ENCODE data around the gene FLRT1.
"Not testable (repeated sequence)": the region's sequence is repeated elsewhere in the genome, so short reads cannot be mapped to it uniquely, and the experiment has no call there.

FLRT1 gene

DNA sequence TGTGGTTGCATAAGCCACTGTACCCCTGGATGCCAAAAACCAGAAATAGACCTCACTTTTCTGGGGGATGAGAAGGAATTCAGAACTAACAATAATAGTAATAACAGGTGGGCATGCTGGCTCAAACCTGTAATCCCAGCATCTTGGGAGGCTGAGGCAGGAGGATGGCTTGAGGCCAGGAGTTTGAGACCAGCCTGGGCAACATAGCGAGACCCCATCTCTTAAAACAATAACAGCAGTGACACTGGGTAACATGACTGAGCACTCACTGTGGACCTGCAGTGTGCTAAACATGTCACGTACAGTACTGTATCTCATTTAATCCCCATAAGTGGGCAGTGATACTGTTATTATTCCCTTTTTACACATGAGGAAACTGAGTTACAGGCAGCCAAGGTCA is 10.0 kb downstream of the FLRT1 start:
- DNase-seq (ENCODE audit: low spot score), result no peak

GRCh38 chr11:64047373-64047772 is 11.6 kb downstream of the FLRT1 start:
- not testable (repeated sequence) for DNase-seq (ENCODE audit: low spot score)

GRCh38 chr11:64048042-64048854 is 12.5 kb downstream of the FLRT1 start:
- DNase-seq (ENCODE audit: low spot score), result peak; percentile 99

DNA sequence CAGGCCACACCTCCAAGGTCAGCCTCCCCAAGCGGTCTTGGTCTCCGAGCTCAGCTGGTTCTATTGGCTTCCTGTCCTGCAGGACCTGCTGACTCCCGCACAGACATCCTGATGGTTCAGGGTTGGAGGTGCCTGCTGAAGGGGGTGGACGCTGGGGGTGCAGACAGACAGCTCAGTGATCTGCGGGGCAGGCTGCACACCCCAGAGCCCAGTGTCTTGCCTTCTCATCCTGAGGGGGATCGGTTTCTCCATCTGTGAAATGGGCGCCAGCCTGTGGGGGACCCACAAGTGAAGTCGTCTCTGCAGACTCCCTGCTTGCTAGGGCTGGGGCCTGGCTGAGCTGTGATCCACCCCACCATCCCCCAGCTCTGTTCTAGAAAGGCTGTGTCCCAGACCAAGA is 13.8 kb downstream of the FLRT1 start:
- DNase-seq (ENCODE audit: low spot score), result no peak

- no peak for DNase-seq (ENCODE audit: low spot score)
Measured at GRCh38 chr11:64051297-64051696, 15.6 kb downstream of the FLRT1 start.

GRCh38 chr11:64052436-64052835 is 16.7 kb downstream of the FLRT1 start:
- no peak for DNase-seq (ENCODE audit: low spot score)

DNA sequence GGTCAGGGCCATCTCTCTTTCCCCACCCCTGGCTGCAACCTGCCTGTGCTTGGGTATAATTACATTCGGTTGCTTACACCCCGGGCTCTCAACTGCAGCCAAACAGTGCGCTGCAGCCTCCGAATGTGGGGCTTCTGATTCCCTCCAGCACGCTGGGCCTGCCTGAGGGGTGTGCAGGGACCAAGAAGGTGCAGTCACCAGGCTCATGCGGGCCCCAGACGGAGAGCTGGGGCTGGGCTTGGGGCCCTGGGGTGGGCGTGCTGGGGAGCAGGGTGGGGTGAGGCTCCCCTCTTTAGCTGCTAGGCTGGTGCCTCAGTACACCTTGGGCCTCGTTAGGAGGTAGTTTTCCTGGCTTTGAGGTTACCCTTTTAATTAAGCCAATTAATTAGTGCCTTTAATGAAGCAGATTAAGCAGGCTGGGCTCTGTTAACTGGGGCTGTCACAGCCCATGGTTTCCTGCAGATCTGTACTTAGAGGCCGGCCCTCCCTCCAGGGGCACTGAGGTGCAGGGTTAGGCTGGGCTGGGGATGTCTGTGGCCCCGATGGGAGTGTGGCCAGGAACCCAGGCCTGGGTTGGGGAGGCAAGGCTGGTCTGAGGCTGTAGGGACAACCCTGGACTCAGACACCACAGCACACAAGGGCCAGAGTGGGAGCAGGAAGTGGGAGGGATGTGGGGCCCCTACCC is 17.3 kb downstream of the FLRT1 start:
- DNase-seq (ENCODE audit: low spot score), result no peak

DNA sequence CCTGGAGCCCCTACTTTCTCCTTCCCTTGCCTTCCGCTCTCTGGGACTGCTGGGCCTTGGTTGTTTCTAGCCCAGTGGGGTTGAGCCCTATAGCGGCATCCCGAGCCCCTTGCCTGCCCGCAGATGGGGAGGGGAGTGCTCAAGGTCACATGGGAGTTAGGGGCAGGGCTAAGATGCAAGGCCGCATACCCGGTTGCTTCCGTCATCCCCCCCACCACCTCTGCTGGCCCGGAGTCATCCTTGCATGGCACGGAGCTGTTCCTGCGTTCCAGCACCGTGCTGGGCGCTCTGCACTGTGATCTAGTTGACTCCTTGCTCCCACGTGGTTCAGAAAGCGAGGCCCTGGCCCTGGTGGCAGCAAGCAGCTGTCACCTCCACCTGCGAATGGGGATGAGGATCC is 18.0 kb downstream of the FLRT1 start:
- DNase-seq (ENCODE audit: low spot score), result no peak

DNA sequence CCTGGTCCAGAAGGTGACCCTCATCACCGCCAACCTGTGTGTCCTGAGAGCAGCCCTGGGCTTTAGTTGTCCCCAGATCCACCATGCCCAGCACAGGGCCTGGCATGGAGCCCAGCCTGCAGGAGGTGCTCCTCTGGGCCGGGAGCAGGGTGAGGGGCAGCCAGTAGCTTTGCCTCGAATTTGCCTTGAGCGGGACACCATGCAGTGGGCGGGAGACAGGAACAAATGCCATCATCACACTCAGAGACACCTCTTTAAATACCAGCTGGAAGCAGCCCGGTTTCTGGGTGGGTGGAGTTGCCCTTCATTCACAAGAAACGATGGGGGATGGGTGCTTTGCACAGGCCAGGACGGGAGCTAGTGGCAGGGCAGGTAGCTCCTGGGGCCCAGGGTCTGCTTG is 19.3 kb downstream of the FLRT1 start:
- peak; percentile 64 for DNase-seq (ENCODE audit: low spot score)

DNA sequence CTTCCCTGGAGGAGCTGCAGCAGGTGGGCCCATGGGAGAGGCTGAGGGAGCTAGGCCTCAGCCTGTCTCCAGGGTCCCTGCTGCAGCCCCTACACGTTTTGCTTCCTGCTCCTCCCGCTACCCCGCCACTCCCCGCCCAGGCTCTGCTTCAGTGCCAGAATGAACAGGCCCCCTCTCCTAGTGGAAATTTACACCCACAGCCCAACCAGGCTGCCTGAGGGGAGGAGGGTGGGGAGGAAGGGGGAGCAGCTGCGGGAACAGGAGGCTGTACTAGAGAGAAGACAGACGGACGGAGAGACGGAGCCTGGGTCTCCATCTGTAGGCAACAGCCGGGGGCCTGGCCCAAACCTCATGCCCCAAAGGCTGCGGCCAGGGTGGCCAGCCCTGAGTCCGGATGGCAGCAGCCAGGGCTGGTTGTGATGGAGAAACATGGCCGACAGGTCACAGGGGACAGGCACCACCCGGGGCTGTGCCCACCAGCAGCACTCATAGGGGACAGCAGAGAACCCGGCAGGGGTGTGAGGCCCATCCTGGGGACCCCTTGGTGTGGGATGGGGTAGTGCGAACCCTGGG is 20.6 kb downstream of the FLRT1 start:
- peak; percentile 84 for DNase-seq (ENCODE audit: low spot score)

DNA sequence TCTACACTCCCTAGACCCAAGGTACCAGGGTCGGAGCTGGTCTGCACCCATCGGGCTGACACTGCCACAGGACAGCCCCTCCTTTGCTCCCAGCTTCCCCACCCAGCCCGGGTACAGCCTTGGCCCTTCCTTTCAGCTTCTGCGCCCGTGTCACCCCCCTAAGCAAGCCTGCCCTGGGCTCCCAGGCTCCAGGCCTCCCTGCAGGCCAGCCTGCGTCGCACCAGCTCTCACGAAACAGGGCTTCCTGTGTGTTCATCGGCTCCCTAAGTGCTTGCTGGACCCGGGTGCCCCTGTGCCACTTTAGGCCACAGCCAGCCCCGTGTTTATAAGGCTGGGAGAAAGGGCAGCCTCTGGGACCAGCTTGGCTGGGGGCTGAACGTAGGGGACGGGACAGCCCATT is 21.1 kb downstream of the FLRT1 start:
- no peak for DNase-seq (ENCODE audit: low spot score)

- no peak for DNase-seq (ENCODE audit: low spot score)
Measured at GRCh38 chr11:64057890-64058289, 22.2 kb downstream of the FLRT1 start.

DNA sequence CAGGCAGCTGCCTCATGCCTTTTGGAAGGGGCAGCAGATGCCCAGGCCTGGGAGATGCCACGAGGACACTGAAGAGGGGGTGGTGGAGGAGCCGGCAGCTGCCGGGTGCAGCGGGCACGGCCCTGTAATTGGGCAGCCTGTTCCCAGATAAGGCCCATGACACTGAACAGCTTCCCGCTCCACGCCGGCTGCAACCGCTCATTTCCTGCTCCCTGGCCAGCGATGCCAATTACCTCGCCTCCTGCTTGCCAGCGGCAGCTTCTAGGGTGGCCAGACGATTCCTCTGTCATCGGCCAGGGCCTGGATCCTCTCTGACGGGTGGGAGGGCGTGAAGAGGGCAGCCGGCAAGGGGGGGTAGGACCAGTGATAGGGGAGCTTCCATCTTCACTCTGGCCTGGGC is 22.8 kb downstream of the FLRT1 start:
- DNase-seq (ENCODE audit: low spot score), result no peak

DNA sequence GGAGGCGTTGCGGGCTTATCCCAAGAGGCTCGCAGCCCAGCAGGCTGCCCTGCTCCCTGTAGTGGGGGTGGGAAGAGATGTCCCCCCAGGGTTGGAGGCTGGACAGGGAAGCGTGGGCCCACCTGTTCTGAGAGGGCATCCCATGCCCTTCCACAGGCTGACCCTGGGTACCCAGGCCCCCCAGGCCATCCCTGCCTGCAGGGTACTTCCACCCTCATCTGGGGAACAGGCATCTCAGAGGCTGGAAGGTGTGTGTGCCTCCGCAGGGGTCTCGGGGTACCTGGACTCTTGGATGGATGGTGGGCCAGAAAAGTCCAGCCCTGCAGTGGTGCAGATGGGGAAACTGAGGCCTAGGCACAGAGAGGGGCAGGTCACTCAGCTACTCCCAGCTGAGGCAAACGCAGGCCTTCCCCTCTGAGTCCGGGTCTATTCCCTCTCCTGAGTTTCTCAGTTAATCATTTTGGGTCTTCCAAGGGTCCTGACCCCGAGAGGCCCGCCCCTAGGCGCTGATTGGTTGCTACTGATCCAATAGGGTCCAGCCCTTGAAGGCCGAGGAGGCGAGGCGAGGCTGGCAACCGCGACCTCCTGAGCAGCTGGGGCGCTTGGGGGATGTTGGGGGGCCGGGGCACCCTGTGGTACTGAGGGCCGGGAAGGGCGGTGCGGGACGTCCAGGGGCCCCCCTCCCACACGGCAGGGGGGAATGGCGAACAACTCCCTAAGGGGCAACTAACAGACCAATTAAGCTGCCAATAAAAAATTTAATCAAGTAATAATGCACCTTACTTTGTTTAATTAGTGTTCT is 23.8 kb downstream of the FLRT1 start:
- DNase-seq (ENCODE audit: low spot score), result no peak

DNA sequence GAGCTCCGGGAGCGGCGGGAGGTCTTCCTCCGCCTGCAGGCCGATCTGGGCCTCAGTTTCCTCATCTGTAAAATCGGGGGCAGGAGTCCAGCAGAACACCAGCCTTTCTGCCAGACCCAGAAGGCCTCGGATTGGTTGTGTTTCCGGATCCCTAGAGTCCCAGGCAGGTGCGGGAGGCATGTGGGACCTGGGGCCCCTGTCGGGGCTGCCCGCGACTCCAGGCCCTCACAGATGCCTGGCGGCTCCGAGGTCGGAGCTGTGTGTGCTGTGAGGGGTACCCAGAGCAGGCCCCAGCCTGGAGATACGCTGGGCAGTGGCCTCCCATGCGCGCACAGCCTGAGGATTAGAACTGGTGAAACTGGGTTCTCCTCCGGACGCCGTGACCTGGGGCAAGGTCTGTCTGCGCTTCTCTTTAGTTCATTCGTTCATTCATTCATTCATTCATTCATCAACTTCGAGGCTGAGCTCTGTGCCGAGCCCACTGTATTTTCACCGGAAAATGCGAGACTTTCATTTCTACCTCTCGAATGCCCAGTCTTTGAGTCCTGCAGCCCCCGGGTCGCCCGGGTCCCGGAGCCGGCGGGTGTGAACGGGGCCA is 24.6 kb downstream of the FLRT1 start:
- DNase-seq (ENCODE audit: low spot score), result no peak

GRCh38 chr11:64060861-64061444 is 25.2 kb downstream of the FLRT1 start:
- DNase-seq (ENCODE audit: low spot score), result peak; percentile 68

DNA sequence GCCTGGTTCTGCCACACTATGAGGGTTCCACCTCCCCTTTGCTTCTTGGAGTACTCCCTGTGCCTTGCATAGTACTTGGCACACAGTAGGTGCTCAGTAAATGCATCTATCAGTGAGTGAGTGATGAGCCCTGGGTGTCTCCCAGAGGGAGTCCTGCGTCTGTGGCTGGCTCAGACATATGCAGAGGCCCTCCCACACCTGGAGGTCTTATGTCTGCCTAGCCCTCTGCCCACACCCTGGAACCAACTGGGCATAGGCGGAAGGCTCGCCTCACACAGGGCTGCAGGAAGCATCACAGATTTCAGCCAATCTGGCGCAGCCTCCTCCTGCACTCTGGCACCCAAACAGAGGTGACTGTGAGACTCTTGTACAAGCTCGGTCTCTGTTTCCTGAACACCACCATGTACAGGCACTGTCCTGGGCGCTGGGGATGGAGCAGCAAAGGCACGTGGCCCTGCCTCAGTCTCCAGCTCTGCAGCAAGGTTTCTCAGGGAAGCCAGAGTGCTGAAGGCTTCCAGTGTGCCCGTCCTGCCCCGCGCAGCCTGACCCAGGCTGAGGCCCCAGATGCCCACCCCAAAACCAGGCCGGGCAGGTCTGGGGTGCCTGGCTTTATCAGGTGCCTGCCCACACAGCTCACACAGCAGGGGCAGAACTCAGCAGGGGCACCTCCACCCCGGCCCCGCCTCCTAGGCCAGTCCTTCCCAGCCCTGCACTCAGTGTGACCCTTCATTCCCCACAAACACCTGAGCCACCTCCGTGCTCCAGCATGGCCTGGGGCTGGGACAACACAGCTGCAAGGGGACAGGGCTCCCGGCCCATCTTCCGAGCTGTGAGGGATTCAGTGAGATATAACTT is 26.7 kb downstream of the FLRT1 start:
- DNase-seq (ENCODE audit: low spot score), result no peak

DNA sequence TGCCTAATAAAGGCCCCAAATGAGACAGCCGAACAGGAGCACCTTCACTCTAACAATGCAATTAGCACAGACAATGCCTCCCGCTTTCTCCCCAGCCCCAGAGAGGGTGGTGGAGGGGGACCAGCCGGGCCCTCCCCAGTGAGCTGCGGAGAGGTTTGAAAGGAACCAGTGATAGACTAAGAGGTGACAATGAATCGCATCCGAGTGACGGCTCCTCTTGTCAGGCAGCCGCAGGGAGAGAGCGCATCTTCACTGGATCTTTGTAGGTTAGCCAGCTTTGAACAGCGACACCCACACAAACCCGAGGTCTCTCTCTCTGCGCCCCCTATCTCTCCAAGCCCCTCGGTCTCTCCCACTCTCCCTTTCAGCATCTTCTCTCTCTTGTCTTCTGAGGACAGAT is 28.0 kb downstream of the FLRT1 start:
- no peak for DNase-seq (ENCODE audit: low spot score)

DNA sequence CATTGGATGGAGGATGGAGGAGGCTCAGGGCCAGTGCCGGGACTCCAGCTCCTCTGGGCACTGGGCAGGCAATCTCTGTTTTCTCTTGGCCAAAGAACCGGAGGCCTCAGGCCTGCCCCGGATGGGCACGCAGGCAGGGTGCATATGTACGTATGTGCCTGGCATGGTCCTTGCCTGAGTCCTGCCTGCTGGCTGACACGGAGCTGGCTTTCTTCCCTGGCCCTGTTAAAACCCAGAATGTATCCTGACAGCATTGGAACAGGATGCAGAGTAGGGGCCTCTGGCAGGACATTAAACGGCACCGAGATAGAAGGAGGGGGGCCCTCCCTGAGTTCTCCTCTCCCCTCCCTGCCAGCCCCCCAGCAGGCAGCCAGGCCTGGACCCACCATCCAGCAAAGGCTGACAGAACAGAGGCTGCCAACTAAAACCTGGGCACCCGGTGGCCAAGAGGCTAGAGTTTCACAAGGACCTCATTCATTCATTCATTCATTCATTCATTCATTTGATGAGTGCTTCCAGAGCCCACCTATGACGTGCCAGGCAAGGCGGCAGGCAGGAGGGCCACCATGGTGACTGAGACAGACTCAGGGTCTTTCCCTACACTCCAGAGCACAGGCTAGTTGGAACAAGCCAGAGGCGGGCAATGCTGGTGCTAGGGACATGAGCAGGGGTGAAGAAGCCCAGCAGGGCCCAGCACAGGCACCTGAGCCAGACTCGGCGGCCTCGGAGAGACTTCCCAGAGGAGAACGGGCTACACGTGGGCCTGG is 28.8 kb downstream of the FLRT1 start:
- DNase-seq (ENCODE audit: low spot score), result no peak

DNA sequence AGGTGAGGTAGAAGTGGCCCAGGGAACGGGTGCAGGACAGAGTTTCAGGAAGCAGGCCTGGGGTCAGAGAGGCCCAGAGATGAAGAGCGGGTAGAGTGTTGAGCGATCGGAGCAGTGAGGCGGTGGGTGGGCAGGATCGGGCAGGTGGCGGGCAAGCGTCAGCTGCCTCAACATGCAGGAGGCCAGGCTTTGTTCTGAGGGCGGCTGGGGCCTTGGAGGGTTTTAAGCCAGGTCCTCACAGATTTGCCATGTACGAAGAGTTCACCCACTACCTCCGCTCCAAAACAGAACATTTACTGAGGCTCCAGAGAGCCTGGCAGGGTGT is 29.4 kb downstream of the FLRT1 start:
- DNase-seq (ENCODE audit: low spot score), result no peak
